ENCODE measurements around the gene PODN. TPM values are rescaled to one million over a fixed set of nuclear protein-coding genes. Genes with fewer than 3 reads are reported as not detected.

PODN gene
- total RNA-seq, 2 donors from 2014 or later: 44.1 to 47.2 TPM

- Histone ChIP-seq H3K27ac (no peak overlapping the region), H3K36me3 (peaks cover 8% of the 10 kb centered on the region), H3K4me3 (no peak overlapping the region), H3K4me1 (no peaks in the 10 kb centered on the region), H3K27me3 (no peaks in the 10 kb centered on the region), H3K9me3 (no peaks in the 10 kb centered on the region)
- no peak for TF ChIP-seq CTCF (IDR thresholded peaks at IDR 0.05)
- DNase-seq (ENCODE audit: low spot score): no peak
Measured at GRCh38 chr1:53076165-53076564, 14.2 kb downstream of the PODN start.

- no peak for DNase-seq (ENCODE audit: low spot score)
- H3K36me3 ChIP-seq: peaks cover 16% of the 10 kb centered on the region
- H3K4me1 ChIP-seq: no peaks in the 10 kb centered on the region
- TF ChIP-seq CTCF (IDR thresholded peaks at IDR 0.05): no peak
- H3K9me3 ChIP-seq: no peaks in the 10 kb centered on the region
- H3K27ac ChIP-seq: no peak overlapping the region
- no peaks in the 10 kb centered on the region for H3K27me3 ChIP-seq
- no peak overlapping the region for H3K4me3 ChIP-seq
Measured at GRCh38 chr1:53076721-53077598, 14.9 kb downstream of the PODN start.

- Histone ChIP-seq H3K27me3 (no peaks in the 10 kb centered on the region), H3K4me3 (no peak overlapping the region), H3K36me3 (peaks cover 21% of the 10 kb centered on the region), H3K4me1 (no peaks in the 10 kb centered on the region), H3K9me3 (no peaks in the 10 kb centered on the region), H3K27ac (no peak overlapping the region)
- TF ChIP-seq CTCF (IDR thresholded peaks at IDR 0.05): no peak
- DNase-seq (ENCODE audit: low spot score): no peak
Measured at GRCh38 chr1:53077599-53077965, 15.6 kb downstream of the PODN start.

GRCh38 chr1:53078333-53079101, 16.5 kb downstream of the PODN start:
- H3K4me3 ChIP-seq: no peak overlapping the region
- no peak overlapping the region for H3K27ac ChIP-seq
- H3K9me3 ChIP-seq: no peaks in the 10 kb centered on the region
- no peaks in the 10 kb centered on the region for H3K4me1 ChIP-seq
- DNase-seq (ENCODE audit: low spot score): no peak
- peaks cover 21% of the 10 kb centered on the region for H3K36me3 ChIP-seq
- no peak for TF ChIP-seq CTCF (IDR thresholded peaks at IDR 0.05)
- H3K27me3 ChIP-seq: no peaks in the 10 kb centered on the region

GRCh38 chr1:53079251-53079650, 17.2 kb downstream of the PODN start:
- no peak for TF ChIP-seq CTCF (IDR thresholded peaks at IDR 0.05)
- no peak overlapping the region for H3K4me3 ChIP-seq
- H3K27me3 ChIP-seq: no peaks in the 10 kb centered on the region
- peaks cover 21% of the 10 kb centered on the region for H3K36me3 ChIP-seq
- no peaks in the 10 kb centered on the region for H3K4me1 ChIP-seq
- no peak for DNase-seq (ENCODE audit: low spot score)
- H3K27ac ChIP-seq: no peak overlapping the region
- H3K9me3 ChIP-seq: no peaks in the 10 kb centered on the region
